ENCODE measurements around the gene ROR2. TPM values are rescaled to one million over a fixed set of nuclear protein-coding genes. Genes with fewer than 3 reads are reported as not detected.

ROR2 gene
- total and polyA plus RNA-seq, 2 experiments from 2014 or later = 8.1 to 18.8 TPM

DNA sequence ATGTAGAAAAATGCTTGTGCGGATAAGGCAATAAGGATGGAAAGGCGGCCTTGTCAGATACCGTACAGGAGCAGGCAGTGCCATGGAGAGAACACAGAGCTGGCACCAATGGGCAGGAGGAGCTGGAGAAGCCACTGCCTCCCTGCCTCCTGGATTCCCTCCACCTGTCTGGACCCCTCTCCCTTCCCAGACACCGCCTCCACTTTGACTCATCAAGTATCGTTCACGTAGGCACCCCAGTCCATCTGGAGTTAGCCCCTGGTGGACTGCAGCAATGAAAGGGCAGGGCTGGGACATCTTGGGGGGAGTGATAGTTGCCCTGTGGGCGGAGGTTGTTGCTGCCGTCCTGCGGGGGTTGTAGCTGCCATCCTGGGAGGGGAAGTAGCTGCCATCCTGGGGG, 232.0 kb downstream of the ROR2 start:
- Mint-ChIP-seq H3K27ac (no peak overlapping the region), H3K9me3 (peaks cover 6% of the 10 kb centered on the region), H3K4me1 (peaks cover 5% of the 10 kb centered on the region; the same call in 2 of the 3 replicates), H3K4me3 (no peak overlapping the region), H3K36me3 (ENCODE audit: low read depth) (peaks cover 2% of the 10 kb centered on the region; the same call in 2 of the 3 replicates), H3K27me3 (ENCODE audit: insufficient read depth, low read depth, poor library complexity) (peaks cover 6% of the 10 kb centered on the region)
- no peaks in the 10 kb centered on the region for H4K20me1 ChIP-seq (replicated peaks; ENCODE audit: insufficient read depth)
- no peak for TF ChIP-seq ZNF114 (CRISPR knock-in tag; IDR thresholded peaks at IDR 0.05)
- no peak for TF ChIP-seq EZH2phosphoT487 (IDR thresholded peaks at IDR 0.05; ENCODE audit: unreplicated experiment)
- TF ChIP-seq CREB1 (CRISPR knock-in tag; IDR thresholded peaks at IDR 0.05; ENCODE audit: low read depth) = no peak
- TF ChIP-seq, protein P1, sequence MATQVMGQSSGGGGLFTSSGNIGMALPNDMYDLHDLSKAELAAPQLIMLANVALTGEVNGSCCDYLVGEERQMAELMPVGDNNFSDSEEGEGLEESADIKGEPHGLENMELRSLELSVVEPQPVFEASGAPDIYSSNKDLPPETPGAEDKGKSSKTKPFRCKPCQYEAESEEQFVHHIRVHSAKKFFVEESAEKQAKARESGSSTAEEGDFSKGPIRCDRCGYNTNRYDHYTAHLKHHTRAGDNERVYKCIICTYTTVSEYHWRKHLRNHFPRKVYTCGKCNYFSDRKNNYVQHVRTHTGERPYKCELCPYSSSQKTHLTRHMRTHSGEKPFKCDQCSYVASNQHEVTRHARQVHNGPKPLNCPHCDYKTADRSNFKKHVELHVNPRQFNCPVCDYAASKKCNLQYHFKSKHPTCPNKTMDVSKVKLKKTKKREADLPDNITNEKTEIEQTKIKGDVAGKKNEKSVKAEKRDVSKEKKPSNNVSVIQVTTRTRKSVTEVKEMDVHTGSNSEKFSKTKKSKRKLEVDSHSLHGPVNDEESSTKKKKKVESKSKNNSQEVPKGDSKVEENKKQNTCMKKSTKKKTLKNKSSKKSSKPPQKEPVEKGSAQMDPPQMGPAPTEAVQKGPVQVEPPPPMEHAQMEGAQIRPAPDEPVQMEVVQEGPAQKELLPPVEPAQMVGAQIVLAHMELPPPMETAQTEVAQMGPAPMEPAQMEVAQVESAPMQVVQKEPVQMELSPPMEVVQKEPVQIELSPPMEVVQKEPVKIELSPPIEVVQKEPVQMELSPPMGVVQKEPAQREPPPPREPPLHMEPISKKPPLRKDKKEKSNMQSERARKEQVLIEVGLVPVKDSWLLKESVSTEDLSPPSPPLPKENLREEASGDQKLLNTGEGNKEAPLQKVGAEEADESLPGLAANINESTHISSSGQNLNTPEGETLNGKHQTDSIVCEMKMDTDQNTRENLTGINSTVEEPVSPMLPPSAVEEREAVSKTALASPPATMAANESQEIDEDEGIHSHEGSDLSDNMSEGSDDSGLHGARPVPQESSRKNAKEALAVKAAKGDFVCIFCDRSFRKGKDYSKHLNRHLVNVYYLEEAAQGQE (IDR thresholded peaks at IDR 0.05; ENCODE audit: unreplicated experiment) = no peak
- no peak for TF ChIP-seq STAT1 (IDR thresholded peaks at IDR 0.05; ENCODE audit: unreplicated experiment)
- TF ChIP-seq, protein P2, sequence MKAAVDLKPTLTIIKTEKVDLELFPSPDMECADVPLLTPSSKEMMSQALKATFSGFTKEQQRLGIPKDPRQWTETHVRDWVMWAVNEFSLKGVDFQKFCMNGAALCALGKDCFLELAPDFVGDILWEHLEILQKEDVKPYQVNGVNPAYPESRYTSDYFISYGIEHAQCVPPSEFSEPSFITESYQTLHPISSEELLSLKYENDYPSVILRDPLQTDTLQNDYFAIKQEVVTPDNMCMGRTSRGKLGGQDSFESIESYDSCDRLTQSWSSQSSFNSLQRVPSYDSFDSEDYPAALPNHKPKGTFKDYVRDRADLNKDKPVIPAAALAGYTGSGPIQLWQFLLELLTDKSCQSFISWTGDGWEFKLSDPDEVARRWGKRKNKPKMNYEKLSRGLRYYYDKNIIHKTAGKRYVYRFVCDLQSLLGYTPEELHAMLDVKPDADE (IDR thresholded peaks at IDR 0.05) = no peak
- no peak for TF ChIP-seq EZH2 (IDR thresholded peaks at IDR 0.05; ENCODE audit: low read depth, unreplicated experiment)
- TF ChIP-seq, protein P3, sequence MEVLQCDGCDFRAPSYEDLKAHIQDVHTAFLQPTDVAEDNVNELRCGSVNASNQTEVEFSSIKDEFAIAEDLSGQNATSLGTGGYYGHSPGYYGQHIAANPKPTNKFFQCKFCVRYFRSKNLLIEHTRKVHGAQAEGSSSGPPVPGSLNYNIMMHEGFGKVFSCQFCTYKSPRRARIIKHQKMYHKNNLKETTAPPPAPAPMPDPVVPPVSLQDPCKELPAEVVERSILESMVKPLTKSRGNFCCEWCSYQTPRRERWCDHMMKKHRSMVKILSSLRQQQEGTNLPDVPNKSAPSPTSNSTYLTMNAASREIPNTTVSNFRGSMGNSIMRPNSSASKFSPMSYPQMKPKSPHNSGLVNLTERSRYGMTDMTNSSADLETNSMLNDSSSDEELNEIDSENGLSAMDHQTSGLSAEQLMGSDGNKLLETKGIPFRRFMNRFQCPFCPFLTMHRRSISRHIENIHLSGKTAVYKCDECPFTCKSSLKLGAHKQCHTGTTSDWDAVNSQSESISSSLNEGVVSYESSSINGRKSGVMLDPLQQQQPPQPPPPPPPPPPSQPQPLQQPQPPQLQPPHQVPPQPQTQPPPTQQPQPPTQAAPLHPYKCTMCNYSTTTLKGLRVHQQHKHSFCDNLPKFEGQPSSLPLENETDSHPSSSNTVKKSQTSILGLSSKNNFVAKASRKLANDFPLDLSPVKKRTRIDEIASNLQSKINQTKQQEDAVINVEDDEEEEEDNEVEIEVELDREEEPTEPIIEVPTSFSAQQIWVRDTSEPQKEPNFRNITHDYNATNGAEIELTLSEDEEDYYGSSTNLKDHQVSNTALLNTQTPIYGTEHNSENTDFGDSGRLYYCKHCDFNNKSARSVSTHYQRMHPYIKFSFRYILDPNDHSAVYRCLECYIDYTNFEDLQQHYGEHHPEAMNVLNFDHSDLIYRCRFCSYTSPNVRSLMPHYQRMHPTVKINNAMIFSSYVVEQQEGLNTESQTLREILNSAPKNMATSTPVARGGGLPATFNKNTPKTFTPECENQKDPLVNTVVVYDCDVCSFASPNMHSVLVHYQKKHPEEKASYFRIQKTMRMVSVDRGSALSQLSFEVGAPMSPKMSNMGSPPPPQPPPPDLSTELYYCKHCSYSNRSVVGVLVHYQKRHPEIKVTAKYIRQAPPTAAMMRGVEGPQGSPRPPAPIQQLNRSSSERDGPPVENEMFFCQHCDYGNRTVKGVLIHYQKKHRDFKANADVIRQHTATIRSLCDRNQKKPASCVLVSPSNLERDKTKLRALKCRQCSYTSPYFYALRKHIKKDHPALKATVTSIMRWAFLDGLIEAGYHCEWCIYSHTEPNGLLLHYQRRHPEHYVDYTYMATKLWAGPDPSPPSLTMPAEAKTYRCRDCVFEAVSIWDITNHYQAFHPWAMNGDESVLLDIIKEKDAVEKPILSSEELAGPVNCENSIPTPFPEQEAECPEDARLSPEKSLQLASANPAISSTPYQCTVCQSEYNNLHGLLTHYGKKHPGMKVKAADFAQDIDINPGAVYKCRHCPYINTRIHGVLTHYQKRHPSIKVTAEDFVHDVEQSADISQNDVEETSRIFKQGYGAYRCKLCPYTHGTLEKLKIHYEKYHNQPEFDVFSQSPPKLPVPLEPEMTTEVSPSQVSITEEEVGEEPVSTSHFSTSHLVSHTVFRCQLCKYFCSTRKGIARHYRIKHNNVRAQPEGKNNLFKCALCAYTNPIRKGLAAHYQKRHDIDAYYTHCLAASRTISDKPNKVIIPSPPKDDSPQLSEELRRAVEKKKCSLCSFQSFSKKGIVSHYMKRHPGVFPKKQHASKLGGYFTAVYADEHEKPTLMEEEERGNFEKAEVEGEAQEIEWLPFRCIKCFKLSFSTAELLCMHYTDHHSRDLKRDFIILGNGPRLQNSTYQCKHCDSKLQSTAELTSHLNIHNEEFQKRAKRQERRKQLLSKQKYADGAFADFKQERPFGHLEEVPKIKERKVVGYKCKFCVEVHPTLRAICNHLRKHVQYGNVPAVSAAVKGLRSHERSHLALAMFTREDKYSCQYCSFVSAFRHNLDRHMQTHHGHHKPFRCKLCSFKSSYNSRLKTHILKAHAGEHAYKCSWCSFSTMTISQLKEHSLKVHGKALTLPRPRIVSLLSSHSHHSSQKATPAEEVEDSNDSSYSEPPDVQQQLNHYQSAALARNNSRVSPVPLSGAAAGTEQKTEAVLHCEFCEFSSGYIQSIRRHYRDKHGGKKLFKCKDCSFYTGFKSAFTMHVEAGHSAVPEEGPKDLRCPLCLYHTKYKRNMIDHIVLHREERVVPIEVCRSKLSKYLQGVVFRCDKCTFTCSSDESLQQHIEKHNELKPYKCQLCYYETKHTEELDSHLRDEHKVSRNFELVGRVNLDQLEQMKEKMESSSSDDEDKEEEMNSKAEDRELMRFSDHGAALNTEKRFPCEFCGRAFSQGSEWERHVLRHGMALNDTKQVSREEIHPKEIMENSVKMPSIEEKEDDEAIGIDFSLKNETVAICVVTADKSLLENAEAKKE (CRISPR knock-in tag; IDR thresholded peaks at IDR 0.05) = no peak
- TF ChIP-seq ZNF331 (CRISPR knock-in tag; IDR thresholded peaks at IDR 0.05; ENCODE audit: low read depth) = no peak
- TF ChIP-seq JUNB (IDR thresholded peaks at IDR 0.05; ENCODE audit: unreplicated experiment) = no peak
- TF ChIP-seq NANOG (IDR thresholded peaks at IDR 0.05; ENCODE audit: borderline replicate concordance) = no peak
- no peak for TF ChIP-seq POLR2AphosphoS5 (IDR thresholded peaks at IDR 0.05; ENCODE audit: low read depth)
- TF ChIP-seq, protein P4, sequence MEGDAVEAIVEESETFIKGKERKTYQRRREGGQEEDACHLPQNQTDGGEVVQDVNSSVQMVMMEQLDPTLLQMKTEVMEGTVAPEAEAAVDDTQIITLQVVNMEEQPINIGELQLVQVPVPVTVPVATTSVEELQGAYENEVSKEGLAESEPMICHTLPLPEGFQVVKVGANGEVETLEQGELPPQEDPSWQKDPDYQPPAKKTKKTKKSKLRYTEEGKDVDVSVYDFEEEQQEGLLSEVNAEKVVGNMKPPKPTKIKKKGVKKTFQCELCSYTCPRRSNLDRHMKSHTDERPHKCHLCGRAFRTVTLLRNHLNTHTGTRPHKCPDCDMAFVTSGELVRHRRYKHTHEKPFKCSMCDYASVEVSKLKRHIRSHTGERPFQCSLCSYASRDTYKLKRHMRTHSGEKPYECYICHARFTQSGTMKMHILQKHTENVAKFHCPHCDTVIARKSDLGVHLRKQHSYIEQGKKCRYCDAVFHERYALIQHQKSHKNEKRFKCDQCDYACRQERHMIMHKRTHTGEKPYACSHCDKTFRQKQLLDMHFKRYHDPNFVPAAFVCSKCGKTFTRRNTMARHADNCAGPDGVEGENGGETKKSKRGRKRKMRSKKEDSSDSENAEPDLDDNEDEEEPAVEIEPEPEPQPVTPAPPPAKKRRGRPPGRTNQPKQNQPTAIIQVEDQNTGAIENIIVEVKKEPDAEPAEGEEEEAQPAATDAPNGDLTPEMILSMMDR (conservative IDR thresholded peaks at IDR 0.05; ENCODE audit: low read depth in 2 of 2) = no peak
- H3K4me1 ChIP-seq (ENCODE audit: insufficient read depth) = peaks cover 5% of the 10 kb centered on the region; the same call in 1 of the 2 replicates
- H3F3A ChIP-seq (replicated peaks; ENCODE audit: low read depth) = no peaks in the 10 kb centered on the region
- no peaks in the 10 kb centered on the region for H3K27me3 ChIP-seq (ENCODE audit: insufficient read depth)
- H3K27ac ChIP-seq (ENCODE audit: low read depth) = no peak overlapping the region
- no peak overlapping the region for H3K4me3 ChIP-seq
- ATAC-seq (no peak), DNase-seq (ENCODE audit: low spot score) (no peak)
- H3K9me2 ChIP-seq (ENCODE audit: insufficient read depth) = 0 out of 2 replicates have a peak, but pooled peaks cover 3% of the 10 kb centered on the region
- no peaks in the 10 kb centered on the region for H3K79me2 ChIP-seq (replicated peaks; ENCODE audit: insufficient read depth)
- no peak overlapping the region for H2AFZ ChIP-seq
- H3K4me2 ChIP-seq = no peak overlapping the region
- H3K36me3 ChIP-seq (ENCODE audit: insufficient read depth) = no peaks in the 10 kb centered on the region

All from GM23338 (cell line).